Measurements from ENCODE around the gene TFB1M.

Gene TFB1M

GRCh38 chr6:155261111-155261900 is 53.0 kb downstream of the TFB1M start:
- Histone ChIP-seq H3K9ac (ENCODE audit: low read length) (no peak overlapping the region), H2BK120ac (ENCODE audit: low read depth, low read length) (no peak overlapping the region), H3K4me1 (ENCODE audit: control insufficient read depth, insufficient read depth, low read depth, low read length) (no peaks in the 10 kb centered on the region)

GRCh38 chr6:155260686-155261085 is 53.6 kb downstream of the TFB1M start:
- 60% methylated on average over 3 of the region's 3 CpGs for WGBS
- no peak overlapping the region for H2BK5ac ChIP-seq (ENCODE audit: low read depth, low read length, poor library complexity, severe bottlenecking)

More at GRCh38 chr6:155261111-155261900, 53.0 kb downstream of the TFB1M start:
- H2BK15ac ChIP-seq (ENCODE audit: low read depth, poor library complexity, severe bottlenecking) = no peak overlapping the region
- DNase-seq = no peak
- H2AK5ac ChIP-seq (ENCODE audit: low read length, severe bottlenecking) = no peak overlapping the region
- no peak overlapping the region for H2AFZ ChIP-seq (ENCODE audit: low read depth, low read length)
- no peaks in the 10 kb centered on the region for H3K27me3 ChIP-seq (ENCODE audit: control insufficient read depth in 1 of 2, insufficient read depth in 1 of 2, low read length in 2 of 2)
- no peak overlapping the region for H4K8ac ChIP-seq (ENCODE audit: low read length)
- H4K91ac ChIP-seq (ENCODE audit: low read length) = no peak overlapping the region
- peak overlapping the region in 1 of 2 experiments; percentile 24 for H2BK12ac ChIP-seq (ENCODE audit: low read length in 2 of 2)
- H3K4ac ChIP-seq (ENCODE audit: low read depth in 1 of 2, low read length in 2 of 2) = peak overlapping the region in 1 of 2 experiments; percentile 61
- peaks cover 26 to 46% of the 10 kb centered on the region in 2 experiments for H3K36me3 ChIP-seq (ENCODE audit: control insufficient read depth in 1 of 2, insufficient read depth in 2 of 2, low read depth in 1 of 2, low read length in 2 of 2)
- H3K4me2 ChIP-seq (ENCODE audit: low read length, poor library complexity, severe bottlenecking) = no peak overlapping the region
- H3K18ac ChIP-seq (ENCODE audit: low read depth in 1 of 2, low read length in 2 of 2) = peak overlapping the region in 1 of 2 experiments; percentile 68
- H2BK5ac ChIP-seq (ENCODE audit: low read depth, low read length, poor library complexity, severe bottlenecking) = no peak overlapping the region
- 86% methylated on average over 7 of the region's 11 CpGs for WGBS
- H3K9me3 ChIP-seq (ENCODE audit: control insufficient read depth, low read length) = no peaks in the 10 kb centered on the region
- H3K79me1 ChIP-seq (replicated peaks; ENCODE audit: low read length, poor library complexity, severe bottlenecking) = peaks cover 21% of the 10 kb centered on the region
- no peak overlapping the region for H3K27ac ChIP-seq (ENCODE audit: low read length, poor library complexity, severe bottlenecking)
- peak overlapping the region in 1 of 2 experiments; percentile 87 for H3K14ac ChIP-seq (ENCODE audit: low read length in 2 of 2)
- H3K4me3 ChIP-seq (ENCODE audit: insufficient read depth in 1 of 2, low read depth in 1 of 2, low read length in 2 of 2) = no peak overlapping the region
- peak overlapping the region in 1 of 2 experiments; percentile 77 for H3K23ac ChIP-seq (ENCODE audit: low read length in 2 of 2)

GRCh38 chr6:155259897-155260296 is 54.4 kb downstream of the TFB1M start:
- DNase-seq = no peak
- Histone ChIP-seq H2BK5ac (ENCODE audit: low read depth, low read length, poor library complexity, severe bottlenecking) (no peak overlapping the region), H3K27me3 (ENCODE audit: control insufficient read depth in 1 of 2, insufficient read depth in 1 of 2, low read length in 2 of 2) (no peaks in the 10 kb centered on the region), H4K91ac (ENCODE audit: low read length) (no peak overlapping the region), H4K8ac (ENCODE audit: low read length) (no peak overlapping the region), H2BK12ac (ENCODE audit: low read length in 2 of 2) (no peak overlapping the region), H3K9me3 (ENCODE audit: control insufficient read depth, low read length) (no peaks in the 10 kb centered on the region), H3K4me3 (ENCODE audit: insufficient read depth in 1 of 2, low read depth in 1 of 2, low read length in 2 of 2) (no peak overlapping the region), H3K4me1 (ENCODE audit: control insufficient read depth, insufficient read depth, low read depth, low read length) (no peaks in the 10 kb centered on the region), H3K4me2 (ENCODE audit: low read length, poor library complexity, severe bottlenecking) (no peak overlapping the region), H2AFZ (ENCODE audit: low read depth, low read length) (no peak overlapping the region), H3K27ac (ENCODE audit: low read length, poor library complexity, severe bottlenecking) (no peak overlapping the region), H2AK5ac (ENCODE audit: low read length, severe bottlenecking) (no peak overlapping the region), H3K79me1 (replicated peaks; ENCODE audit: low read length, poor library complexity, severe bottlenecking) (peaks cover 16% of the 10 kb centered on the region), H3K4ac (ENCODE audit: low read depth in 1 of 2, low read length in 2 of 2) (no peak overlapping the region), H3K18ac (ENCODE audit: low read depth in 1 of 2, low read length in 2 of 2) (no peak overlapping the region), H3K9ac (ENCODE audit: low read length) (no peak overlapping the region), H3K36me3 (ENCODE audit: control insufficient read depth in 1 of 2, insufficient read depth in 2 of 2, low read depth in 1 of 2, low read length in 2 of 2) (peaks cover 25 to 58% of the 10 kb centered on the region in 2 experiments), H2BK120ac (ENCODE audit: low read depth, low read length) (no peak overlapping the region), H2BK15ac (ENCODE audit: low read depth, poor library complexity, severe bottlenecking) (no peak overlapping the region), H3K14ac (ENCODE audit: low read length in 2 of 2) (no peak overlapping the region), H3K23ac (ENCODE audit: low read length in 2 of 2) (no peak overlapping the region)
- 98% methylated on average over 5 of the region's 5 CpGs for WGBS

More at GRCh38 chr6:155260686-155261085, 53.6 kb downstream of the TFB1M start:
- Histone ChIP-seq H3K79me1 (replicated peaks; ENCODE audit: low read length, poor library complexity, severe bottlenecking) (peaks cover 19% of the 10 kb centered on the region), H2AFZ (ENCODE audit: low read depth, low read length) (no peak overlapping the region), H3K4me2 (ENCODE audit: low read length, poor library complexity, severe bottlenecking) (no peak overlapping the region), H3K27ac (ENCODE audit: low read length, poor library complexity, severe bottlenecking) (no peak overlapping the region), H2BK120ac (ENCODE audit: low read depth, low read length) (no peak overlapping the region), H3K14ac (ENCODE audit: low read length in 2 of 2) (no peak overlapping the region), H2BK15ac (ENCODE audit: low read depth, poor library complexity, severe bottlenecking) (no peak overlapping the region), H3K4me3 (ENCODE audit: insufficient read depth in 1 of 2, low read depth in 1 of 2, low read length in 2 of 2) (no peak overlapping the region), H4K91ac (ENCODE audit: low read length) (no peak overlapping the region), H3K36me3 (ENCODE audit: control insufficient read depth in 1 of 2, insufficient read depth in 2 of 2, low read depth in 1 of 2, low read length in 2 of 2) (peaks cover 27 to 51% of the 10 kb centered on the region in 2 experiments), H4K8ac (ENCODE audit: low read length) (no peak overlapping the region), H3K9me3 (ENCODE audit: control insufficient read depth, low read length) (no peaks in the 10 kb centered on the region), H3K23ac (ENCODE audit: low read length in 2 of 2) (no peak overlapping the region), H3K4me1 (ENCODE audit: control insufficient read depth, insufficient read depth, low read depth, low read length) (no peaks in the 10 kb centered on the region), H3K9ac (ENCODE audit: low read length) (no peak overlapping the region), H2AK5ac (ENCODE audit: low read length, severe bottlenecking) (no peak overlapping the region), H3K27me3 (ENCODE audit: control insufficient read depth in 1 of 2, insufficient read depth in 1 of 2, low read length in 2 of 2) (no peaks in the 10 kb centered on the region), H3K18ac (ENCODE audit: low read depth in 1 of 2, low read length in 2 of 2) (no peak overlapping the region), H2BK12ac (ENCODE audit: low read length in 2 of 2) (no peak overlapping the region), H3K4ac (ENCODE audit: low read depth in 1 of 2, low read length in 2 of 2) (no peak overlapping the region)
- no peak for DNase-seq

GRCh38 chr6:155259204-155259603 is 55.1 kb downstream of the TFB1M start:
- Histone ChIP-seq H2BK12ac (ENCODE audit: low read length in 2 of 2) (no peak overlapping the region), H3K79me1 (replicated peaks; ENCODE audit: low read length, poor library complexity, severe bottlenecking) (peaks cover 17% of the 10 kb centered on the region), H3K4me2 (ENCODE audit: low read length, poor library complexity, severe bottlenecking) (no peak overlapping the region), H2AK5ac (ENCODE audit: low read length, severe bottlenecking) (no peak overlapping the region), H2AFZ (ENCODE audit: low read depth, low read length) (no peak overlapping the region), H3K18ac (ENCODE audit: low read depth in 1 of 2, low read length in 2 of 2) (no peak overlapping the region), H4K8ac (ENCODE audit: low read length) (no peak overlapping the region), H3K4ac (ENCODE audit: low read depth in 1 of 2, low read length in 2 of 2) (no peak overlapping the region), H3K4me3 (ENCODE audit: insufficient read depth in 1 of 2, low read depth in 1 of 2, low read length in 2 of 2) (no peak overlapping the region), H3K14ac (ENCODE audit: low read length in 2 of 2) (no peak overlapping the region), H3K27ac (ENCODE audit: low read length, poor library complexity, severe bottlenecking) (no peak overlapping the region), H4K91ac (ENCODE audit: low read length) (no peak overlapping the region), H2BK15ac (ENCODE audit: low read depth, poor library complexity, severe bottlenecking) (peak overlapping the region; percentile 31), H3K4me1 (ENCODE audit: control insufficient read depth, insufficient read depth, low read depth, low read length) (no peaks in the 10 kb centered on the region), H2BK5ac (ENCODE audit: low read depth, low read length, poor library complexity, severe bottlenecking) (no peak overlapping the region), H3K9me3 (ENCODE audit: control insufficient read depth, low read length) (no peaks in the 10 kb centered on the region), H3K27me3 (ENCODE audit: control insufficient read depth in 1 of 2, insufficient read depth in 1 of 2, low read length in 2 of 2) (no peaks in the 10 kb centered on the region), H3K23ac (ENCODE audit: low read length in 2 of 2) (no peak overlapping the region), H2BK120ac (ENCODE audit: low read depth, low read length) (no peak overlapping the region), H3K9ac (ENCODE audit: low read length) (no peak overlapping the region), H3K36me3 (ENCODE audit: control insufficient read depth in 1 of 2, insufficient read depth in 2 of 2, low read depth in 1 of 2, low read length in 2 of 2) (peaks cover 24 to 64% of the 10 kb centered on the region in 2 experiments)
- WGBS = 98% methylated on average over 3 of the region's 3 CpGs
- no peak for DNase-seq

Measured in mesenchymal stem cell (in vitro differentiated cells and primary cell).